Measurements from ENCODE around the gene SMAD7.
"Not testable (repeated sequence)": the region's sequence is repeated elsewhere in the genome, so short reads cannot be mapped to it uniquely, and the experiment has no call there.

Gene SMAD7

DNA sequence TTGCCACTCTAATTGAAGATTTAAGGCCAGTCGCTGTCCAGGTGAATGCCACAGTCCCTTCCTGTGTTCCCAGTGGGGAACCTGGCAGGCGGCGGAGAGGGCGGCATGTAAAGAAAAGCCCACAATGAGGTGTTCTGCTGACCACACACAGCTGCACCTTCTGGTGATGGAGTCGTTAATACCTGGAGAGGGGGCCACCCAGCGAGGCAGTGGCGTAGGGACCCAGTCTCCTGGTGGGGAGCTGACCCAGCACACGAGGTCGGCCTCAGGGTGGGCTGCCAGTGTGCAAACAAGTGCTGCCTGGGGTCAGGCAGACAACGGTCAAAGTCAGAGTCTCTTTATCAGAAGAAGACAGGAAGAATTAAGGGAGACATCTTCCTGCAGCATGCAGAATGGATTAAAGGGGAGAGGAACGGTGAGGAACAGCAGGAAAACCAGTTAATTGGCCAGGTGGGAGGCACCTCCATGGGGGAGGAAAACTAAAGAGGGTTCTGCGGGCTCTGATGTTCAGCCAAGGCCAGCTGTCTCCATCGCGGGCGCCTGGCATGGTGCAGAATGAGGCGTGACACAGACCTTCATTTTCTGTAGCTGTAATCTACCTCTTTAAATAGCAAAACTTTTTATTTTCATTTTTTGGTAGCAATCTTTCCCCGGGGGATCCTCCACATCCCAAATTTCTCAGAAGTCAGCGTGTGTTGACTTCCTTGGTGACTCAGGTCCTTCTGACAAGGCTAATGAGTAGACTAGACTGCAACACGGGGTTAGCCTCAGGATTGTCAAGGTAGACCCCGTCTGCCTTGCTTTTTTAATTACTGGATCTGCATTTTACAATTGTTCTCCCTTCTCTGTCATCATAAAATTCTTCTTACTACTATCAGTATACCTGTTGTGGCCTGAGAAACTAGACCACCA is 78.3 kb downstream of the SMAD7 start:
- no peak overlapping the region for H3K4me3 ChIP-seq (ENCODE audit: low read length)
- TF ChIP-seq ZNF274 (IDR thresholded peaks at IDR 0.05; ENCODE audit: low read depth, low read length), result no peak

DNA sequence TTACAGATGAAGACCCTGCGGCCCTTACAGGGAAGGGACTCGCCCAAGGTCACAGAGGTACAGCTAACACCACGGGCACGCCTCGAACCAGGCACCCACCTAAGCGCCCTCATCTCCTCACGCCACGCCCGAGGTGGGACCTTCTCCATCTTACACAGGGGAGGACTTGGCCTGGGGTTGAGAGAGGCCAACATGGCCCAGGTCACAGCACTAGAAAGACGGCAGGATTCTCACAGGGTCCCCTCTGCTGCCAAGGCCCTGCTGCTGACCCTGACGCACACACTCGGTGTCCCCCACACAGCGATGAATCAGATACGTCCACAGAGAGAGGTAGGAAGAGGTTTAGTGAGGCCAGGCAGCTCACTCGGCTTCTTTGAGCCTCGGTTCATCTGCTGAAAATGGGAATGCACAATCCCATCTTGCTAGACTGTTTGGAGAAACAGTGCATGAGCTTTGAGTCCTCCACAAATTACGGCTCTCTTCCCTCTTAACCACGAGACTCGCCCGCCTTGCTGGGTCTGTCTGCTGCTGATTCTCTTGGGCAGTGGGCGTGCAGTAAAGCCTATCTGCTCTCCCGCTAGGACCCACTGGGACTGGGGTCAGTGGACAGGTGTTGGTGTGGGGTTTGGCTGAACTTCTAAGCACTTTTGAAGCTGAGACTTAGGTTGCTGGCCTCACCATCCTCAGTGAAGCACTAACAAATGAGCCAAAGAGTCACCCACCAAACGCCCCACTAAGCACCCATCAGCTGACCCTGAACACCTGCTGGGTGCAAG is 79.2 kb downstream of the SMAD7 start:
- no peak for TF ChIP-seq ZNF274 (IDR thresholded peaks at IDR 0.05; ENCODE audit: low read depth, low read length)
- H3K4me3 ChIP-seq (ENCODE audit: low read length), result no peak overlapping the region

DNA sequence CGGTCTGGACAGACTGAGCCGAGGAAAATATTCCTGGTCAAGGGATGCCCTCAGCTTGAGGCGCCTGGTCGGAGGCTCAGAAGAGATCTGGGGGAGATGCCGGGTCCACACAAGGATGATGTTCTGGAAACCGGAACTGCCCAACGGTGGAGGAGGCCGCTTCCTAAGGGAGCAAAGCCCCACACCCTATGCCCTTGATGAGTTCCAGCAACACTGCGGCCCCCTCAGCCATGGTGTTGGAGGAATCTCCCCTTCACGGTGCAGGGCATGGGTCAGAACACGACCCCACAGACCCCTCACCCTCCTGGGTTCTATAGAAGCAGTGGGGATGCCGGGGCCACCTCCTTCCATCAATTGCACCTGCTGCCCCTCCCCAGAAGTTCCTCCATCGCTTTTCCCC is 79.8 kb downstream of the SMAD7 start:
- not testable (repeated sequence) for H3K4me3 ChIP-seq (ENCODE audit: low read length)
